ENCODE results near the gene DLST. TPM values are rescaled to one million over a fixed set of nuclear protein-coding genes. Genes with fewer than 3 reads are reported as not detected.

The DLST gene
- total RNA-seq, 1 experiment from 2014 or later = 309 TPM

DNA sequence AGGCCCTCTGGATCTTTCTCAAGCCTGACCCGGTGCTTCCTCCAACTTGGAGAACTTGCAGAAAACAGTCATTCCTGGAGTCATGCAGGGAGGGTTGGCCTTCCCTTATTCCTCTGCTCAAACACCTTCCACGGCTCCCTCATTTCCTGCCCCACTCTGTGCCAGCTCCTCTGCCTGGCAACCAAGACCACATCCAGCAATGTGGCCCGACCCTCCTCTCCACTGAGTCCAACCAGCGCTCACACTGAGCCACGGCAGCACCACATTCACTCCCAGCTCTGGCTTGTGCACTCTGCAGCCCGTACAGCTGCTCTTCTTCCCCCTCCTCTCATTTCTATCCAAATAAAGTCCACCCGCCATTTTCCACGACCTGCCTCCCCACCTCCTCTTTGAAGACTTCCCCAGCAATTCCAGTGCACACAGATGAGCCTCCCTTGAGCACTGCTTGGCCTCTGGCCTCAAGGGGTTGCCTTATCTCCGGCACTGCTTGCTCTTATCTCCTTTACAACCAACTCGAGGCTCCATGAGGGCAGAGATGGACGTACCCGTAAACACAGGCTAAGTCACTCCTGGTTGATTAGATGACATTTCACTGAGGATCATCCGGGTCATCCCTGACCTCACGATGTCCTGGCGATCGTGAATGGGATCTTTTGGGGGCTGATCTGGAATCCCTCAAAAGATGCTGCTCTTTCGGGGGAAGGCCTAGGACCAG lies 68.3 kb downstream of the DLST start:
- intact Hi-C loops (cut with micrococcal nuclease; ENCODE audit: unreplicated experiment) = loop anchor here (10.0 kb wide), 1 partner anchor 355 kb away; no protein-coding TSS in a partner anchor
- no peak for DNase-seq
- Histone ChIP-seq H3K4me1 (replicated peaks; ENCODE audit: insufficient read depth) (peaks cover 12% of the 10 kb centered on the region; the same call in 1 of the 2 replicates), H3K4me3 (no peak overlapping the region), H3K79me2 (ENCODE audit: low read depth) (no peaks in the 10 kb centered on the region), H4K20me1 (ENCODE audit: insufficient read depth) (no peaks in the 10 kb centered on the region), H3F3A (ENCODE audit: insufficient read depth, low read depth) (peaks cover 10% of the 10 kb centered on the region; the same call in 1 of the 2 replicates), H2AFZ (no peak overlapping the region), H3K27ac (no peak overlapping the region), H3K36me3 (ENCODE audit: low read depth) (no peaks in the 10 kb centered on the region), H3K9me2 (ENCODE audit: insufficient read depth) (no peaks in the 10 kb centered on the region), H3K4me2 (no peak overlapping the region), H3K27me3 (ENCODE audit: insufficient read depth, low read depth) (peaks cover 3% of the 10 kb centered on the region; the same call in 1 of the 2 replicates), H3K9me3 (ENCODE audit: insufficient read depth, low read depth) (no peaks in the 10 kb centered on the region)
- ChIA-PET POLR2A (ENCODE audit: unreplicated experiment) (no interaction called here), CTCF (no interaction called here)
- no TSS peak for BruUV-seq (replicated peaks)
- TF ChIP-seq, protein P1, sequence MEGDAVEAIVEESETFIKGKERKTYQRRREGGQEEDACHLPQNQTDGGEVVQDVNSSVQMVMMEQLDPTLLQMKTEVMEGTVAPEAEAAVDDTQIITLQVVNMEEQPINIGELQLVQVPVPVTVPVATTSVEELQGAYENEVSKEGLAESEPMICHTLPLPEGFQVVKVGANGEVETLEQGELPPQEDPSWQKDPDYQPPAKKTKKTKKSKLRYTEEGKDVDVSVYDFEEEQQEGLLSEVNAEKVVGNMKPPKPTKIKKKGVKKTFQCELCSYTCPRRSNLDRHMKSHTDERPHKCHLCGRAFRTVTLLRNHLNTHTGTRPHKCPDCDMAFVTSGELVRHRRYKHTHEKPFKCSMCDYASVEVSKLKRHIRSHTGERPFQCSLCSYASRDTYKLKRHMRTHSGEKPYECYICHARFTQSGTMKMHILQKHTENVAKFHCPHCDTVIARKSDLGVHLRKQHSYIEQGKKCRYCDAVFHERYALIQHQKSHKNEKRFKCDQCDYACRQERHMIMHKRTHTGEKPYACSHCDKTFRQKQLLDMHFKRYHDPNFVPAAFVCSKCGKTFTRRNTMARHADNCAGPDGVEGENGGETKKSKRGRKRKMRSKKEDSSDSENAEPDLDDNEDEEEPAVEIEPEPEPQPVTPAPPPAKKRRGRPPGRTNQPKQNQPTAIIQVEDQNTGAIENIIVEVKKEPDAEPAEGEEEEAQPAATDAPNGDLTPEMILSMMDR (conservative IDR thresholded peaks at IDR 0.05) = no peak
- no peak for TF ChIP-seq EZH2 (IDR thresholded peaks at IDR 0.05; ENCODE audit: low read depth)

DNA sequence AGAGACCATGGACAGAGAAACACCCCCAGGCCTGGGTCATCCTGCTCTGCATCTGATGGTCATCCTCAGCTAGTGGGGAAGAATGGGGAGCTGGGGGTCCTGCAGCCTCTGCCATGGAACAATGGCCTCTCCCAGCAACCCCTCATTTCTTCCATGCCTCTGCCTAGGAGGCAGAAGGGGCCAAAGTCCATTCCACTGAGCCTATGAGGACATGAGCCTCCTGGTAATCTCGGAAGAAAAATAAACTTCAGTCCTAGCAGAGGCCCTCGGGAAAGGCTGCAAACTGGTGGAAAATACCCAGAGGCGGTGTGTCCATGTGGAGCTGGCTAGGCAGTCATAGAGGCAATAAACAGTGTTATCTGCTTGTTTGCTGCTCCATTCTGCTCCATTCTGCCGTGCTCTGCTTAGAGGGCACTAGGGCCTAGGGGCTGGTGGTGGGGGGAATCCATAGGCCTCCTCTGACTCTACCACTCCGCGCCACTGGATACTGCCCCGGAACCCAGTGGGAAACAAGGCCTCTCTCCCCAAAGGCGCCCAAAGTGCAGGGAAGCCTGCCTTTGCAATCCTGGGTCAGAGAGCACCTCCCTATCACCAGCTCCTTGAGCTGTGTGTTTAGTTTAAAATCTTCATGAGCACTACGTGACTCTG lies 69.2 kb downstream of the DLST start:
- BruUV-seq (replicated peaks) = no TSS peak
- ChIA-PET CTCF (interaction anchor here (0.7 kb wide), 1 partner anchor 53 kb away, joined by 4 read pairs; no protein-coding TSS in a partner anchor), POLR2A (ENCODE audit: unreplicated experiment) (interaction anchor here (0.6 kb wide), 2 partner anchors 13 to 183 kb away, joined by 3 to 5 read pairs; no protein-coding TSS in a partner anchor)
- H3K27me3 ChIP-seq (ENCODE audit: insufficient read depth, low read depth) = peaks cover 5% of the 10 kb centered on the region; the same call in 1 of the 2 replicates
- H3K9me3 ChIP-seq (ENCODE audit: insufficient read depth, low read depth) = no peaks in the 10 kb centered on the region
- H3K4me2 ChIP-seq = no peak overlapping the region
- no peaks in the 10 kb centered on the region for H3K36me3 ChIP-seq (ENCODE audit: low read depth)
- H3K4me3 ChIP-seq = no peak overlapping the region
- no peaks in the 10 kb centered on the region for H3K9me2 ChIP-seq (ENCODE audit: insufficient read depth)
- no peak for DNase-seq
- H3K4me1 ChIP-seq (replicated peaks; ENCODE audit: insufficient read depth) = peaks cover 8% of the 10 kb centered on the region; the same call in 1 of the 2 replicates
- H3K79me2 ChIP-seq (ENCODE audit: low read depth) = no peaks in the 10 kb centered on the region
- H3K27ac ChIP-seq = no peak overlapping the region
- intact Hi-C loops (cut with micrococcal nuclease; ENCODE audit: unreplicated experiment) = no loop called here
- TF ChIP-seq EZH2 (IDR thresholded peaks at IDR 0.05; ENCODE audit: low read depth) = no peak
- TF ChIP-seq, protein P1 (conservative IDR thresholded peaks at IDR 0.05) = no peak
- H3F3A ChIP-seq (ENCODE audit: insufficient read depth, low read depth) = peaks cover 3% of the 10 kb centered on the region; the same call in 1 of the 2 replicates
- H2AFZ ChIP-seq = no peak overlapping the region
- H4K20me1 ChIP-seq (ENCODE audit: insufficient read depth) = no peaks in the 10 kb centered on the region

DNA sequence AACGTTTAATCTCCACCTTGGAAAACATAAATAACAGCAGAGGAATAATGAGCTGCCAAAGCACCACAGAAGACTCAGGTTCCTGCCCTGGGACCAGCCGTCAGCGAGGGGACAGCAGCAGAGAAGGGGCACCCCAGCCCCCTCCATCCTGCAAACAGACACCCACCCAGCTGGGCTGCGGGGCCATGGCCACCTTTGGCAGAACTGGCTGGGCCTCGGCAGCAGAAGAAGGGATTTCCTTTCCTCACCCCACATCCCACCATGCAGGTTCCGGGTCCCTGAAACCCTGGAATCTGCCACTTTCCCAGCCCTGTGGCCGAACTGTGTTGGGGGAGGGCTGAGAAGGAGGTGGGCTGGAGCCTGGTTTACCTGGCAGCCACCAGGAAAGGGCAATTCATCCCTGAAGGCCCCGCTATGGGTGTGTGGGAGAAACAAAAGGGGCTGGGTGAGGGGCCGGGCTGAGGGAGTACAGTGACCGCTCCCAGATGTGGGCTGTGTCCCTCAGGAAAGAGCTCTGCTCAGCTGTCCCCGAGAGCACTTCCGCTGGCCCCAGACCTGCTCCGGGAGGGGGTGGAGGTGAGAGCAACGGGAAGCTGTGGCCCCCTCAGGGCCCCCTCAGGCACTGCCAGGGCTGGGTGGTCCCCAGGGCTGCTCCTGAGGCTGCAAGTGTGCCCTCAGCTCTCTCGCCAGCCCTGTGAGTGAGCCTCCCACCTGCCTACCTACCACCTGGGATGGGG lies 69.9 kb downstream of the DLST start:
- Histone ChIP-seq H3F3A (ENCODE audit: insufficient read depth, low read depth) (no peaks in the 10 kb centered on the region), H3K36me3 (ENCODE audit: low read depth) (no peaks in the 10 kb centered on the region), H3K9me3 (ENCODE audit: insufficient read depth, low read depth) (no peaks in the 10 kb centered on the region), H3K4me2 (no peak overlapping the region), H3K4me3 (no peak overlapping the region), H3K9me2 (ENCODE audit: insufficient read depth) (no peaks in the 10 kb centered on the region), H3K79me2 (ENCODE audit: low read depth) (no peaks in the 10 kb centered on the region), H3K4me1 (replicated peaks; ENCODE audit: insufficient read depth) (peaks cover 5% of the 10 kb centered on the region; the same call in 1 of the 2 replicates), H2AFZ (no peak overlapping the region), H3K27me3 (ENCODE audit: insufficient read depth, low read depth) (peaks cover 5% of the 10 kb centered on the region; the same call in 1 of the 2 replicates), H4K20me1 (ENCODE audit: insufficient read depth) (no peaks in the 10 kb centered on the region), H3K27ac (no peak overlapping the region)
- TF ChIP-seq EZH2 (IDR thresholded peaks at IDR 0.05; ENCODE audit: low read depth) = no peak
- TF ChIP-seq, protein P1 (conservative IDR thresholded peaks at IDR 0.05) = no peak
- intact Hi-C loops (cut with micrococcal nuclease; ENCODE audit: unreplicated experiment) = no loop called here
- DNase-seq = no peak
- CTCF ChIA-PET = interaction anchor here (0.5 to 0.7 kb wide), 2 partner anchors 53 to 74 kb away, joined by 4 to 9 read pairs; no protein-coding TSS in a partner anchor
- POLR2A ChIA-PET (ENCODE audit: unreplicated experiment) = interaction anchor here (0.6 kb wide), 1 partner anchor 183 kb away, joined by 3 read pairs; no protein-coding TSS in a partner anchor
- BruUV-seq (replicated peaks) = no TSS peak
